T-helper 2 cell treated with Interferon-gamma antibody and Interleukin-4, amounts not matched to agents 5 μg/mL and 100 μg/mL, for 36 hours (primary cell): Measurements from ENCODE around the gene PPP2R2C.

Experiments used
- DNase-seq: peaks from one replicate; pipeline ENCODE4 v3.0.0; 2021; ENCODE audit warnings: low spot score
- H3K27ac Mint-ChIP-seq: one replicate; pipeline ENCODE4 v1.8.0; 2021; ENCODE audit warnings: mild to moderate bottlenecking, mixed read lengths
- H3K27me3 Mint-ChIP-seq: one replicate; pipeline ENCODE4 v1.8.0; 2021; ENCODE audit warnings: low read depth, mixed read lengths
- H3K36me3 Mint-ChIP-seq: one replicate; pipeline ENCODE4 v1.8.0; 2021; ENCODE audit warnings: low read depth, mixed read lengths
- H3K4me1 Mint-ChIP-seq: one replicate; pipeline ENCODE4 v1.8.0; 2021; ENCODE audit warnings: low read depth, mixed read lengths
- H3K4me3 Mint-ChIP-seq: one replicate; pipeline ENCODE4 v1.8.0; 2022; ENCODE audit warnings: mild to moderate bottlenecking, moderate library complexity, mixed read lengths
- H3K9me3 Mint-ChIP-seq: one replicate; pipeline ENCODE4 v1.8.0; 2021; ENCODE audit warnings: mixed read lengths

The PPP2R2C gene

GRCh38 chr4:6472387-6473263 is at the start of gene PPP2R2C:
Gene PPP2R2C, minus strand, starts transcription at chr4:6472614. Its CDS starts 385 bp downstream, at chr4:6472229.
- Mint-ChIP-seq H3K9me3 (no peaks in the 10 kb centered on the region), H3K36me3 (no peaks in the 10 kb centered on the region), H3K4me3 (no peak within 1 kb of the TSS), H3K27ac (no peak within 1 kb of the TSS), H3K27me3 (peaks cover 53% of the 10 kb centered on the region), H3K4me1 (peaks cover 2% of the 10 kb centered on the region)
- no peak for DNase-seq

GRCh38 chr4:6520978-6521377 is 48.6 kb upstream of the PPP2R2C start:
- Mint-ChIP-seq H3K27ac (no peak overlapping the region), H3K36me3 (no peaks in the 10 kb centered on the region), H3K9me3 (no peaks in the 10 kb centered on the region), H3K27me3 (no peaks in the 10 kb centered on the region), H3K4me3 (no peak overlapping the region), H3K4me1 (no peaks in the 10 kb centered on the region)
- DNase-seq, result no peak

GRCh38 chr4:6520051-6520636 is 47.7 kb upstream of the PPP2R2C start:
- no peak overlapping the region for H3K27ac Mint-ChIP-seq
- no peaks in the 10 kb centered on the region for H3K9me3 Mint-ChIP-seq
- H3K27me3 Mint-ChIP-seq, result no peaks in the 10 kb centered on the region
- H3K36me3 Mint-ChIP-seq, result no peaks in the 10 kb centered on the region
- H3K4me3 Mint-ChIP-seq, result no peak overlapping the region
- no peak for DNase-seq
- no peaks in the 10 kb centered on the region for H3K4me1 Mint-ChIP-seq

GRCh38 chr4:6517171-6517570 is 44.8 kb upstream of the PPP2R2C start:
- Mint-ChIP-seq H3K27me3 (no peaks in the 10 kb centered on the region), H3K36me3 (no peaks in the 10 kb centered on the region), H3K4me3 (no peak overlapping the region), H3K9me3 (no peaks in the 10 kb centered on the region), H3K4me1 (no peaks in the 10 kb centered on the region), H3K27ac (no peak overlapping the region)
- no peak for DNase-seq

GRCh38 chr4:6516762-6517161 is 44.3 kb upstream of the PPP2R2C start:
- no peak for DNase-seq
- no peaks in the 10 kb centered on the region for H3K36me3 Mint-ChIP-seq
- H3K27me3 Mint-ChIP-seq, result no peaks in the 10 kb centered on the region
- H3K9me3 Mint-ChIP-seq, result no peaks in the 10 kb centered on the region
- no peak overlapping the region for H3K27ac Mint-ChIP-seq
- no peaks in the 10 kb centered on the region for H3K4me1 Mint-ChIP-seq
- H3K4me3 Mint-ChIP-seq, result no peak overlapping the region

GRCh38 chr4:6516281-6516680 is 43.9 kb upstream of the PPP2R2C start:
- no peak overlapping the region for H3K27ac Mint-ChIP-seq
- no peaks in the 10 kb centered on the region for H3K4me1 Mint-ChIP-seq
- no peaks in the 10 kb centered on the region for H3K36me3 Mint-ChIP-seq
- peaks cover under 1% of the 10 kb centered on the region for H3K9me3 Mint-ChIP-seq
- H3K4me3 Mint-ChIP-seq, result no peak overlapping the region
- DNase-seq, result no peak
- H3K27me3 Mint-ChIP-seq, result no peaks in the 10 kb centered on the region

GRCh38 chr4:6513678-6514077 is 41.3 kb upstream of the PPP2R2C start:
- no peak for DNase-seq
- Mint-ChIP-seq H3K27ac (no peak overlapping the region), H3K27me3 (no peaks in the 10 kb centered on the region)

GRCh38 chr4:6509587-6509986 is 37.2 kb upstream of the PPP2R2C start:
- peaks cover 21% of the 10 kb centered on the region for H3K9me3 Mint-ChIP-seq
- H3K27ac Mint-ChIP-seq, result no peak overlapping the region
- H3K4me1 Mint-ChIP-seq, result no peaks in the 10 kb centered on the region
- H3K4me3 Mint-ChIP-seq, result no peak overlapping the region
- peaks cover 3% of the 10 kb centered on the region for H3K36me3 Mint-ChIP-seq
- no peak for DNase-seq
- H3K27me3 Mint-ChIP-seq, result no peaks in the 10 kb centered on the region

More at GRCh38 chr4:6513678-6514077, 41.3 kb upstream of the PPP2R2C start:
- no peak overlapping the region for H3K4me3 Mint-ChIP-seq
- peaks cover 8% of the 10 kb centered on the region for H3K9me3 Mint-ChIP-seq
- H3K4me1 Mint-ChIP-seq, result no peaks in the 10 kb centered on the region
- H3K36me3 Mint-ChIP-seq, result peaks cover 3% of the 10 kb centered on the region

- no peak for DNase-seq
- no peaks in the 10 kb centered on the region for H3K27me3 Mint-ChIP-seq
- no peak overlapping the region for H3K4me3 Mint-ChIP-seq
- no peaks in the 10 kb centered on the region for H3K4me1 Mint-ChIP-seq
- H3K27ac Mint-ChIP-seq, result no peak overlapping the region
- peaks cover 33% of the 10 kb centered on the region for H3K9me3 Mint-ChIP-seq
- peaks cover 3% of the 10 kb centered on the region for H3K36me3 Mint-ChIP-seq
Measured at GRCh38 chr4:6507345-6507744, 34.9 kb upstream of the PPP2R2C start.

- Mint-ChIP-seq H3K27me3 (no peaks in the 10 kb centered on the region), H3K4me1 (no peaks in the 10 kb centered on the region), H3K9me3 (peaks cover 33% of the 10 kb centered on the region), H3K4me3 (no peak overlapping the region), H3K36me3 (peaks cover 3% of the 10 kb centered on the region), H3K27ac (no peak overlapping the region)
- no peak for DNase-seq
Measured at GRCh38 chr4:6506616-6507140, 34.3 kb upstream of the PPP2R2C start.

GRCh38 chr4:6504900-6505496 is 32.6 kb upstream of the PPP2R2C start:
- Mint-ChIP-seq H3K36me3 (no peaks in the 10 kb centered on the region), H3K4me3 (no peak overlapping the region), H3K9me3 (peaks cover 25% of the 10 kb centered on the region), H3K27ac (no peak overlapping the region), H3K27me3 (no peaks in the 10 kb centered on the region), H3K4me1 (no peaks in the 10 kb centered on the region)
- DNase-seq, result no peak

- Mint-ChIP-seq H3K9me3 (peaks cover 25% of the 10 kb centered on the region), H3K4me3 (no peak overlapping the region), H3K27me3 (peaks cover 3% of the 10 kb centered on the region), H3K36me3 (no peaks in the 10 kb centered on the region), H3K4me1 (no peaks in the 10 kb centered on the region), H3K27ac (no peak overlapping the region)
- no peak for DNase-seq
Measured at GRCh38 chr4:6502747-6503465, 30.5 kb upstream of the PPP2R2C start.

GRCh38 chr4:6502147-6502546 is 29.7 kb upstream of the PPP2R2C start:
- DNase-seq, result no peak
- peaks cover 25% of the 10 kb centered on the region for H3K9me3 Mint-ChIP-seq
- H3K36me3 Mint-ChIP-seq, result no peaks in the 10 kb centered on the region
- no peak overlapping the region for H3K4me3 Mint-ChIP-seq
- H3K27me3 Mint-ChIP-seq, result peaks cover 3% of the 10 kb centered on the region
- H3K4me1 Mint-ChIP-seq, result no peaks in the 10 kb centered on the region
- no peak overlapping the region for H3K27ac Mint-ChIP-seq
